SK-N-SH treated with all-trans-retinoic acid at 6 μM for 48 hours (cell line): ENCODE results near the gene TXLNA.

Experiments
- BACH2 ChIP-seq: fragments of 250-450 bp; sonication (Bioruptor Pico); IDR thresholded peaks from 2 replicates; pipeline ENCODE4 v1.9.0; 2021; ENCODE audit warnings: mild to moderate bottlenecking, borderline replicate concordance
- CSDC2 ChIP-seq: fragments of 250-450 bp; sonication (Bioruptor Pico); IDR thresholded peaks from 2 replicates; pipeline ENCODE4 v1.5.0; 2020; ENCODE audit warnings: mild to moderate bottlenecking, moderate library complexity
- GLIS3 ChIP-seq: fragments of 250-450 bp; sonication (Bioruptor Pico); IDR thresholded peaks from 2 replicates; pipeline ENCODE4 v1.5.0; 2020; ENCODE audit warnings: mild to moderate bottlenecking, moderate library complexity
- OSR1 ChIP-seq: fragments of 250-450 bp; sonication (Bioruptor Pico); IDR thresholded peaks from 2 replicates; pipeline ENCODE4 v1.8.0; 2022; ENCODE audit warnings: moderate library complexity, mild to moderate bottlenecking, inconsistent platforms
- TCF4 ChIP-seq: fragments of 250-450 bp; sonication (Bioruptor Pico); IDR thresholded peaks from 2 replicates; pipeline ENCODE4 v1.8.0; 2021; ENCODE audit warnings: mild to moderate bottlenecking, moderate library complexity, borderline replicate concordance
- ZC3H10 ChIP-seq: fragments of 250-450 bp; sonication (Bioruptor Pico); IDR thresholded peaks from 2 replicates; pipeline ENCODE4 v1.5.1; 2021; ENCODE audit warnings: mild to moderate bottlenecking, moderate library complexity
- ZFP3 ChIP-seq: fragments of 250-450 bp; sonication (Bioruptor Pico); IDR thresholded peaks from 2 replicates; pipeline ENCODE4 v1.5.0; 2020; ENCODE audit warnings: mild to moderate bottlenecking, moderate library complexity
- ZFP30 ChIP-seq: fragments of 450-650 bp; formaldehyde crosslinking; IDR thresholded peaks from 2 replicates; pipeline ENCODE4 v1.5.0; 2022; ENCODE audit warnings: mild to moderate bottlenecking, moderate library complexity
- ZNF565 ChIP-seq: fragments of 450-650 bp; formaldehyde crosslinking; conservative IDR thresholded peaks from 2 replicates; pipeline ENCODE4 v1.5.0; 2020; ENCODE audit warnings: low read depth, mild to moderate bottlenecking, moderate library complexity
- TF ChIP-seq, protein P1 (sequence below): fragments of 250-450 bp; sonication (Bioruptor Pico); IDR thresholded peaks from 2 replicates; pipeline ENCODE4 v1.8.0; 2020; ENCODE audit warnings: mild to moderate bottlenecking, moderate library complexity, borderline replicate concordance

DNA sequence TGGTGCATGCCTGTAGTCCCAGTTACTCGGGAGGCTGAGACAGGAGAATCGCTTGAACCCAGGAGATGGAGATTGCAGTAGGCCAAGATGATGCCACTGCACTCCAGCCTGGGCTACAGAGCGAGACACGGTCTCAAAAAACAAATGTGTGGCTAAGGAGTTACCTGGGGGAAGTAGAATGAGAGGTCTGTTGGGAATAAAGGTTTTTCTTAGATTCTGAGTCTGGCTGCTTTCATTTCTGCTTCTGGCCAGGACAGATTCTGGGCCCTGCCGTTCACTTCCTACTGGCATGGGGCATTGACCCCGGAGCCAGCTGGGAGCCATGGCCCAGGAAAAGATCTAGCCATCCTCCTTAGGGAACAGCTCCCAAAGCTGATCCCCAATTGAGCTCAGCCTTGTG is 29.0 kb downstream of the TXLNA start:
- no peak for TF ChIP-seq GLIS3 (CRISPR knock-in tag)
- no peak for TF ChIP-seq BACH2
- TF ChIP-seq, protein P1, sequence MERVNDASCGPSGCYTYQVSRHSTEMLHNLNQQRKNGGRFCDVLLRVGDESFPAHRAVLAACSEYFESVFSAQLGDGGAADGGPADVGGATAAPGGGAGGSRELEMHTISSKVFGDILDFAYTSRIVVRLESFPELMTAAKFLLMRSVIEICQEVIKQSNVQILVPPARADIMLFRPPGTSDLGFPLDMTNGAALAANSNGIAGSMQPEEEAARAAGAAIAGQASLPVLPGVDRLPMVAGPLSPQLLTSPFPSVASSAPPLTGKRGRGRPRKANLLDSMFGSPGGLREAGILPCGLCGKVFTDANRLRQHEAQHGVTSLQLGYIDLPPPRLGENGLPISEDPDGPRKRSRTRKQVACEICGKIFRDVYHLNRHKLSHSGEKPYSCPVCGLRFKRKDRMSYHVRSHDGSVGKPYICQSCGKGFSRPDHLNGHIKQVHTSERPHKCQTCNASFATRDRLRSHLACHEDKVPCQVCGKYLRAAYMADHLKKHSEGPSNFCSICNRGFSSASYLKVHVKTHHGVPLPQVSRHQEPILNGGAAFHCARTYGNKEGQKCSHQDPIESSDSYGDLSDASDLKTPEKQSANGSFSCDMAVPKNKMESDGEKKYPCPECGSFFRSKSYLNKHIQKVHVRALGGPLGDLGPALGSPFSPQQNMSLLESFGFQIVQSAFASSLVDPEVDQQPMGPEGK, result no peak
- no peak for TF ChIP-seq ZC3H10
- TF ChIP-seq OSR1 (CRISPR knock-in tag), result no peak
- no peak for TF ChIP-seq ZFP30 (CRISPR knock-in tag)
- no peak for TF ChIP-seq TCF4
- no peak for TF ChIP-seq ZNF565
- no peak for TF ChIP-seq CSDC2 (CRISPR knock-in tag)
- TF ChIP-seq ZFP3 (CRISPR knock-in tag), result no peak
